K562 (cell line): Measurements from ENCODE around the gene CALY. TPM values are rescaled to one million over a fixed set of nuclear protein-coding genes. Genes with fewer than 3 reads are reported as not detected.

Experiments used
- CHD4 ChIP-seq: fragments of 200-600 bp; sonication (generic); IDR thresholded peaks from 3 replicates; pipeline ENCODE4 v1.6.1; 2012; ENCODE audit warnings: low read depth, mild to moderate bottlenecking, mixed read lengths, low read length, inconsistent platforms; ENCODE audit not compliant: insufficient read depth, insufficient replicate concordance, poor library complexity, severe bottlenecking
- FOXK2 ChIP-seq, 2 experiments: fragments of 450-650 bp; IDR thresholded peaks in 1 of 2; conservative IDR thresholded peaks in 1 of 2; 2 replicates each; pipeline ENCODE4 v1.6.1; 2016; ENCODE audit warnings: low read depth in 2 of 2, mild to moderate bottlenecking in 1 of 2
- GABPB2 ChIP-seq: fragments of 250-450 bp; sonication (Bioruptor Pico); conservative IDR thresholded peaks from 2 replicates; pipeline ENCODE4 v1.5.1; 2021; ENCODE audit warnings: mild to moderate bottlenecking
- KAT8 ChIP-seq: fragments of 450-650 bp; IDR thresholded peaks from 2 replicates; pipeline ENCODE4 v1.6.1; 2016; ENCODE audit warnings: low read depth, mild to moderate bottlenecking
- POLR2G ChIP-seq: fragments of 200-400 bp; formaldehyde crosslinking; IDR thresholded peaks from 2 replicates; pipeline ENCODE4 v1.6.1; 2017; ENCODE audit warnings: low read depth, mild to moderate bottlenecking, antibody characterized with exemption, low read length, moderate library complexity
- SRSF3 ChIP-seq: fragments of 200-400 bp; formaldehyde crosslinking; IDR thresholded peaks from 2 replicates; pipeline ENCODE4 v1.6.1; 2016; ENCODE audit warnings: mild to moderate bottlenecking, low read length, moderate library complexity; ENCODE audit not compliant: insufficient read depth
- TBL1XR1 ChIP-seq, 2 experiments: IDR thresholded peaks; 2 replicates each; pipeline ENCODE4 v1.6.1; 2012; ENCODE audit warnings: improper control_type of control experiment in 2 of 2, low read length in 2 of 2, mild to moderate bottlenecking in 1 of 2
- TEAD4 ChIP-seq, 2 experiments: sonication (generic) in 1 of 2; formaldehyde crosslinking in 1 of 2; IDR thresholded peaks; 2 replicates each; pipeline versions ENCODE4 v1.6.1 to v1.8.0; 2012 to 2022; ENCODE audit warnings: borderline replicate concordance in 1 of 2, inconsistent platforms in 1 of 2, low read length in 1 of 2, mild to moderate bottlenecking in 1 of 2, missing genetic modification reagents in 1 of 2
- ZC3H8 ChIP-seq: fragments of 450-650 bp; IDR thresholded peaks from 2 replicates; pipeline ENCODE4 v1.6.1; 2017
- ZNF318 ChIP-seq, 2 experiments: fragments of 450-650 bp; IDR thresholded peaks; 2 replicates each; pipeline ENCODE4 v1.6.1; 2016; ENCODE audit warnings: mild to moderate bottlenecking in 2 of 2, borderline replicate concordance in 1 of 2, low read depth in 1 of 2, moderate library complexity in 1 of 2
- ZNF830 ChIP-seq: fragments of 250-450 bp; sonication (Bioruptor Pico); IDR thresholded peaks from 2 replicates; pipeline ENCODE4 v1.5.0; 2021; ENCODE audit warnings: mild to moderate bottlenecking
- polyA plus RNA-seq, 8 experiments: library from polyadenylated mRNA; depleted of rRNA in 4 of 8; stranded (reverse) in 5 of 8; unstranded in 3 of 8; fragments of >200 nt; fragmentation: Nextera tagmentation in 2 of 8; fragmentation: Illumina TruSeq in 1 of 8; extraction: Ambion mirVana in 2 of 8; extraction: Trizol in 1 of 8; gene quantifications; 2 replicates each; pipeline versions ENCODE4 v1.2.1 to v1.2.3, GENCODE V29; 2011 to 2014; ENCODE audit warnings: inconsistent platforms in 1 of 8, missing spikeins in 1 of 8
- total RNA-seq, 7 experiments: library from RNA; depleted of rRNA in 6 of 7; stranded (reverse); fragments of >200 nt in 6 of 7; fragmentation: Illumina TruSeq in 2 of 7; extraction: Trizol in 2 of 7; gene quantifications; 2 replicates each; pipeline versions ENCODE4 v1.2.1 to v1.2.3, GENCODE V29; 2011 to 2021; ENCODE audit warnings: low replicate concordance in 1 of 7
- TF ChIP-seq, protein P1 (sequence below): fragments of 250-450 bp; sonication (Bioruptor Pico); IDR thresholded peaks from 2 replicates; pipeline ENCODE4 v1.5.0; 2022; ENCODE audit warnings: mild to moderate bottlenecking
- TF ChIP-seq, protein P2 (sequence below), 3 experiments: IDR thresholded peaks in 2 of 3; conservative IDR thresholded peaks in 1 of 3; 2 replicates each; pipeline ENCODE4 v1.5.1; 2011 to 2012; ENCODE audit warnings: low read length in 3 of 3, mild to moderate bottlenecking in 3 of 3, control low read depth in 2 of 3, improper control_type of control experiment in 1 of 3, inconsistent platforms in 1 of 3, low read depth in 1 of 3, mixed read lengths in 1 of 3, moderate library complexity in 1 of 3; ENCODE audit not compliant: insufficient read depth in 2 of 3

The CALY gene
- total and polyA plus RNA-seq, 9 of the 15 experiments (the other 6 are each of a cell fraction or from before 2014, with no cell fraction given) = not detected

DNA sequence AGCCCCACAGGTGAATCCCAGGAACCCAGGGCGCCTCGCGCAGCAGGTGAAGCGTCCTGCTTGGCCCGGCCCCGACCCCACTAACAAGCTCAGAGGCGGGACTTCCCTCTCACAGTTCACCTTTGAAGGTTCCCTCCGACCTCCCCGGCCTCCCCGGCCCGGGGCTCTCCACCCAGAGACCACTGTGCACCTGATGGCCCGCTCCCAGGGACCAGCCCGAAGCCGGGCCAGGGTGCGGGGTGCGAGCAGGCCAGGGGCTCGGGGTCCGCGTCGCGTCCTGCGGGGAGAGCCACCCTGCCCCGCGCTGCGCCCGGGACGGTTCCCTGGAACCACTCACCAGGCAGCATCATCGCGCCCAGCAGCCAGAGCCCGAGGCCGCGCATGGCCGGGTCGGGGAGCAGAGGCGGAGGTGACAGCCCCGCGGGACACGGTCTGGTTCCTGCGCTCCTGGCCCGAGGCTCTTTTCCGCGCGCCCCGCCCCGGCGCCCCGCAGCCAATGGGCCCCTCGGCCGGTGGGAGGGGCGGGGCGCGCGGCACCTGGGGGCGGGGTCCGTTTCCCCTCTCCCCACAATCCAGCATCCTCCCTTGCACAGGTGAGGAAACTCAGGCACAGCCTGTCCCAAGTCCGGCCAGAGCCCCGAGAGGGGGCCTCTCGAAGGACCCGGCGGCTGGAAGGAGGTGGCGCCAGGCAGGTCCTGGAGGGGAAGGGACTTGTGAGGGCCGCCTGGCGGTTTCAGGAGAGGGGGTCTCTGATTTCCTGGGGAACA, 60.1 kb downstream of the CALY start, which contains the start of gene ADAM8 (continued):
- TF ChIP-seq ZNF318 (IDR thresholded peaks at IDR 0.05; ENCODE audit: borderline replicate concordance in 1 of 2, low read depth in 1 of 2) (no peak), KAT8 (no peak), FOXK2 (conservative IDR thresholded peaks at IDR 0.05 in 1 of 2, IDR thresholded peaks at IDR 0.05 in 1 of 2; ENCODE audit: low read depth in 2 of 2) (no peak), TEAD4 (IDR thresholded peaks at IDR 0.05; ENCODE audit: low read length) (no peak), TEAD4 (CRISPR knock-in tag; IDR thresholded peaks at IDR 0.05; ENCODE audit: borderline replicate concordance) (no peak), ZC3H8 (no peak), GABPB2 (no peak), ZNF830 (CRISPR knock-in tag) (no peak), CHD4 (no peak), POLR2G (peak; percentile 47; the same call in 1 of the 2 replicates), TBL1XR1 (IDR thresholded peaks at IDR 0.05; ENCODE audit: low read length in 2 of 2) (no peak), SRSF3 (no peak)
- TF ChIP-seq, protein P1, sequence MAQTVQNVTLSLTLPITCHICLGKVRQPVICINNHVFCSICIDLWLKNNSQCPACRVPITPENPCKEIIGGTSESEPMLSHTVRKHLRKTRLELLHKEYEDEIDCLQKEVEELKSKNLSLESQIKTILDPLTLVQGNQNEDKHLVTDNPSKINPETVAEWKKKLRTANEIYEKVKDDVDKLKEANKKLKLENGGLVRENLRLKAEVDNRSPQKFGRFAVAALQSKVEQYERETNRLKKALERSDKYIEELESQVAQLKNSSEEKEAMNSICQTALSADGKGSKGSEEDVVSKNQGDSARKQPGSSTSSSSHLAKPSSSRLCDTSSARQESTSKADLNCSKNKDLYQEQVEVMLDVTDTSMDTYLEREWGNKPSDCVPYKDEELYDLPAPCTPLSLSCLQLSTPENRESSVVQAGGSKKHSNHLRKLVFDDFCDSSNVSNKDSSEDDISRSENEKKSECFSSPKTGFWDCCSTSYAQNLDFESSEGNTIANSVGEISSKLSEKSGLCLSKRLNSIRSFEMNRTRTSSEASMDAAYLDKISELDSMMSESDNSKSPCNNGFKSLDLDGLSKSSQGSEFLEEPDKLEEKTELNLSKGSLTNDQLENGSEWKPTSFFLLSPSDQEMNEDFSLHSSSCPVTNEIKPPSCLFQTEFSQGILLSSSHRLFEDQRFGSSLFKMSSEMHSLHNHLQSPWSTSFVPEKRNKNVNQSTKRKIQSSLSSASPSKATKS (CRISPR knock-in tag) = no peak
- TF ChIP-seq, protein P2, sequence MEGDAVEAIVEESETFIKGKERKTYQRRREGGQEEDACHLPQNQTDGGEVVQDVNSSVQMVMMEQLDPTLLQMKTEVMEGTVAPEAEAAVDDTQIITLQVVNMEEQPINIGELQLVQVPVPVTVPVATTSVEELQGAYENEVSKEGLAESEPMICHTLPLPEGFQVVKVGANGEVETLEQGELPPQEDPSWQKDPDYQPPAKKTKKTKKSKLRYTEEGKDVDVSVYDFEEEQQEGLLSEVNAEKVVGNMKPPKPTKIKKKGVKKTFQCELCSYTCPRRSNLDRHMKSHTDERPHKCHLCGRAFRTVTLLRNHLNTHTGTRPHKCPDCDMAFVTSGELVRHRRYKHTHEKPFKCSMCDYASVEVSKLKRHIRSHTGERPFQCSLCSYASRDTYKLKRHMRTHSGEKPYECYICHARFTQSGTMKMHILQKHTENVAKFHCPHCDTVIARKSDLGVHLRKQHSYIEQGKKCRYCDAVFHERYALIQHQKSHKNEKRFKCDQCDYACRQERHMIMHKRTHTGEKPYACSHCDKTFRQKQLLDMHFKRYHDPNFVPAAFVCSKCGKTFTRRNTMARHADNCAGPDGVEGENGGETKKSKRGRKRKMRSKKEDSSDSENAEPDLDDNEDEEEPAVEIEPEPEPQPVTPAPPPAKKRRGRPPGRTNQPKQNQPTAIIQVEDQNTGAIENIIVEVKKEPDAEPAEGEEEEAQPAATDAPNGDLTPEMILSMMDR (IDR thresholded peaks at IDR 0.05 in 2 of 3, conservative IDR thresholded peaks at IDR 0.05 in 1 of 3; ENCODE audit: insufficient read depth in 2 of 3, low read depth in 1 of 3, low read length in 3 of 3) = no peak
